GM21786 (cell line): ENCODE data around the gene NPEPPS.
"Not testable (repeated sequence)": the region's sequence is repeated elsewhere in the genome, so short reads cannot be mapped to it uniquely, and the experiment has no call there.

ENCODE experiments used
- ATAC-seq: cut with Tn5 transposase; IDR thresholded peaks from one replicate; pipeline ENCODE4 v1.9.1; 2021; ENCODE audit not compliant: unreplicated experiment

The NPEPPS gene

DNA sequence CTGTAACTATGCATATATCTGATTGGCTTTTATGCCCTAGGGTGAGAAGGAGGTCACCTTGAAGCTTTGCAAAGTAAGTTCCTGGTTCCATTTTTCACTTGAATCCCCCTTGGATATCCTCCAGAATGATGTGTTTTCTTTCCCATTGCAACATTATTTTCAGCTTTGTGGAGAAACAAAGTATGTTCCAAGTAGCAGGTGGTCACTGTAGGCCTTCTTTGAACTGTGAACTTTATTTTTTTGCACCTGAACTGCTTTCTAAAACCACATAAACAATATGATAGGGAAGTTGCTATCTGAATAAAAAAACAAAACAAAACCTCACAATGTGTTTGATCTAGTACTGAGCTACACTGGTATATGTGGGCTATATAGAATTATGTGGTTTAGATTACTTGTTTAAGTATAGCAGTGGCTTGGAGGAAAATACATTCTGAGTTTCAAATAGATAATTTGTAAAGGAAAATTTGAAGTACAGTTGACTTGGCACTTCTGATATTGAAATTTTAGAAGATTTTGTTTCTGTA is 29.7 kb downstream of the NPEPPS start:
- ATAC-seq = not testable (repeated sequence)

GRCh38 chr17:47561698-47562405 is 30.9 kb downstream of the NPEPPS start:
- ATAC-seq = not testable (repeated sequence)

GRCh38 chr17:47562406-47562705 is 31.4 kb downstream of the NPEPPS start:
- ATAC-seq = not testable (repeated sequence)

DNA sequence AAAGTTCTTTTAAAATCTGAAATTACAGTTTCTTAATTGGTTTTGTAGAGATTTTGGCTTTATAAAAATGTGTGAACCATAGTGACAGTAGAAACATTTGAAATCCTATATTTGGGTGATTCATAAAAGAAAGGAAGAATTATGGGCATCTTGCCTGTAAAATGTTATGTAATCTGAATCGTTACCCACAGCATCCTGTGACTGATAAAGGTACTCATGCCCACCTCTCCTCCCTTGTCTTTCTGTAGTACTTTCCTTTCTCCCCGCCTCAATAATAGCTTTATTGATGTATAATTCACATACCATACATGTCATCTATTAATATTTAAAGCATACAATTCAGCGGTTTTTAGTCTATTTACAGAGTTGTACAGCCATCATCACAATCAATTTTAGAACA is 36.4 kb downstream of the NPEPPS start:
- ATAC-seq = not testable (repeated sequence)

GRCh38 chr17:47572561-47572960 is 41.7 kb downstream of the NPEPPS start:
- not testable (repeated sequence) for ATAC-seq

GRCh38 chr17:47582416-47582815 is 51.5 kb downstream of the NPEPPS start:
- ATAC-seq = not testable (repeated sequence)

- not testable (repeated sequence) for ATAC-seq
Measured at GRCh38 chr17:47586378-47587055, 55.6 kb downstream of the NPEPPS start.

DNA sequence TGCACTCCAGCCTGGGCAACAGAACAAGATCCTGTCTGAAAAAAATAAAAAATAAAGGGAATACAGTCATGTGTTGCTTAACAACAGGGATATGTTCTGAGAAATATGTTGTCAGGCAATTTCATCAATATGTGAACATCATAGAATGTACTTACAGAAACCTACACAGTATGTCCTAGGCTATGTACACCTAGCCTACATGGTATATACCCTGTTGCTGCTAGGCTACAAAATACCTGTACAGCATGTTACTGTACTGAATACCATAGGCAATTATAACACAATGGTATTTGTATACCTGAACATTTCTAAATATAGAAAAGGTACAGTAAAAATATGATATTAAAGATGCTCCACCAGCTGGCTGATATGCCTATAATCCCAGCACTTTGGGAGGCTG is 62.6 kb downstream of the NPEPPS start:
- not testable (repeated sequence) for ATAC-seq

DNA sequence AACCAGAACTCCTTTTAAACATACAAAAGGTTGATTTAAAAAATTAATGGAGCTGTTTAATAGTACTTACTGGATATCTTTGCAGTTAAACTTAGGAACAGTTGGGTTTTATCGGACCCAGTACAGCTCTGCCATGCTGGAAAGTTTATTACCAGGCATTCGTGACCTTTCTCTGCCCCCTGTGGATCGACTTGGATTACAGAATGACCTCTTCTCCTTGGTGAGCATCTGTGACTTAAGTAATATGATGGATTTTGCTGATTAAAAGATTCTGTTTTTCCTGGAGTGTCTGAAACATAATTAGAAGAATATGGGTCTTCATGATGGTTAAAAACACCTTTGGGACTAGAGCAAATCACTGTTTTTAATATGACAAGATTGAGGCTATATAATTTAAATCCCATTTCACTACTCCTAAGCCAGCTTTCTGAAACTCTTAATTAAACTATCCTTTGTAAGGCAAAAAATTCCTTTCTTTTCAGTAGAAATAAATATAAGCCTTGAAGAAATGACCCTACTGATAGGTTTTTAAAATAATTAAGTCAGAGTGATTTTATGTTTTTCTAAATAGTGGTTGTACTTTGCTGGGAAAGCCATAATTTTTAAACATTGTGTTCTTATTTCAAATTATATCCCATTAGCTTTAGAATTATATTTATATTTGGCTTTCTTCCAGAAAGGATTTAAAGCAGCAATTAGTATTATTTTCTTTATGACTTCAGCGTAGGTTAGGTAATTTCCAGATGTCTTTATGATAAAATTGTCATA is 73.1 kb downstream of the NPEPPS start:
- no peak for ATAC-seq

- ATAC-seq = no peak
Measured at GRCh38 chr17:47604598-47604927, 73.7 kb downstream of the NPEPPS start.

GRCh38 chr17:47605011-47605410 is 74.1 kb downstream of the NPEPPS start:
- ATAC-seq = no peak

DNA sequence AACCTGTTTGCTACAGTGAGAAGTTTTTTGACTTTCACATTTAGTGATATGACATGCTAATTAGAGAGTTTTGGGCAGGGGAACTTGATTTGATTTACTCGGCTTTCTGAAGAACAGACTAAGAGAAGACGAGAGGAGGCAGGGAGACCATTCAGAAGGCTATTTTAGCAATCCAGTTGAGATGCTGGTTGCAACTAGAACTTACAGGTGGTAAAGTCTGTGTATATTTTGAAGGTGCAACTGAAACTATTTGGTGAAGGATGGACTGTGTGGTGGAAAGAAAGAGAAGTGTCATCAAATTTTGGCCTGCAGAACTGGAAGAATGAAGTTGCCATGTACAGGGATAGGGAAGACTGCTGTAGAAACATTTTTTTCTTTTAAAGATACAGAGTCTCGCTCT is 76.6 kb downstream of the NPEPPS start:
- ATAC-seq = no peak

DNA sequence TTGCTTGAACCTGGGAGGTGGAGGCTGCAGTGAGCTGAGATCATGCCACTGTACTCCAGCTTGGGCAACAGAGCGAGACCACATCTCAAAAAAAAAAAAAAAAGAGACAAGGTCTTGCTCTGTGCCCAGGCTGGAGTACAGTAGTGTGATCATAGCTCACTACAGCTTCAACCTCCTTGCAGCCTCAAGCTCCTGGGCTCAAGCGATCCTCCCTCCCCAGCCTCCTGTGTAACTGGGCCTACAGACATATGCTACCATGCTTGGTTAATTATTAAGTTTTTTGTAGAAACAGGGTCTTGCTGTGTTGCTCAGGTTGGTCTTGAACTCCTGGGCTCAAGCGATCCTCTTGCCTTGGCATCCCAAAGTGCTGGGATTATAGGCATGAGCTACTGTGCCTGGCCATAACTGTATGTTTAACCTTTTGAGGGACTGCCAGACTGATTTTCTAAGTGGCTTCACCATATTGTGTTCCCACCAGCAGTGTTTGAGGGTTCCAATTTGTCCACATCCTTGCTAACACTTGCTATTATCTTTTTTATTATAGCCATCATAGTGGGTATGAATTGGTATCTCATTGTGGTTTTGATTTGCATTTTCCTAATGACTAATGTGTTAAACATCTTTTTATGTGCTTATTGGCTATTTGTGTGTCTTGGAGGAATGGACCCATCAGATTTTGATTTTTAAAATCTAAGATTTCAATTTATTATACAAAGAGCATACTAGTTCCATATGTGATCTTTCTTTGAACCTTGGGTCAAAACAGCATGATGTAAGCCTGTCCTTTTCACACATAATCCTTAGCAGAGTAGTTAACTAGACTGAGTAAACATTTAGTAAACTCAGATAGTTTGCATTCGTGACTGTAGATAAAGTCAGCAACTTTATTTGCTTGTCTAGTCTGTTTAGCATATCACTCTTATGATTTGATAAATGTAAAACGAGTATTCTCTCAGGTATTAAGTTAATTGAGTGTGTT is 80.8 kb downstream of the NPEPPS start:
- ATAC-seq = no peak

GRCh38 chr17:47615766-47616424 is 85.0 kb downstream of the NPEPPS start:
- ATAC-seq = no peak

DNA sequence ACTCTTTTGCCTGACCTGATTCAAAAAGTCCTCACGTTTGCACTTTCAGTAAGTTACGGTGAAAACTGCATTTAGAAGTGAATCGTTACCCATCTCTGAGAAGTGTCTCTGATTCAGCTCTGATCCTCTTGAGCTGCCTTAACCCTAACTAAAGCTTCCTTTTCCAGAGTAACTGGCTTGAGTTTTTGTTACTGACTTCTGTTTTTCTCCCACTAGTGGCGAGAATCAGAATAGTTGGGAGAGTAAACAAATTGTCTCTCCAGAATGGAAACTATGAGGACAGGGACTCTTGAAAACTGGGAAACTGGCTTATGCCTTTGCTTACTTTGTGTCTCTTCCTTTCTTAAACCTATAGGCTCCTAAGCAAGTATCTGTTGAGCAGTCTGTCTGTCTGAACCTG is 87.5 kb downstream of the NPEPPS start:
- no peak for ATAC-seq

- ATAC-seq = no peak
Measured at GRCh38 chr17:47620503-47621245, 89.8 kb downstream of the NPEPPS start.

DNA sequence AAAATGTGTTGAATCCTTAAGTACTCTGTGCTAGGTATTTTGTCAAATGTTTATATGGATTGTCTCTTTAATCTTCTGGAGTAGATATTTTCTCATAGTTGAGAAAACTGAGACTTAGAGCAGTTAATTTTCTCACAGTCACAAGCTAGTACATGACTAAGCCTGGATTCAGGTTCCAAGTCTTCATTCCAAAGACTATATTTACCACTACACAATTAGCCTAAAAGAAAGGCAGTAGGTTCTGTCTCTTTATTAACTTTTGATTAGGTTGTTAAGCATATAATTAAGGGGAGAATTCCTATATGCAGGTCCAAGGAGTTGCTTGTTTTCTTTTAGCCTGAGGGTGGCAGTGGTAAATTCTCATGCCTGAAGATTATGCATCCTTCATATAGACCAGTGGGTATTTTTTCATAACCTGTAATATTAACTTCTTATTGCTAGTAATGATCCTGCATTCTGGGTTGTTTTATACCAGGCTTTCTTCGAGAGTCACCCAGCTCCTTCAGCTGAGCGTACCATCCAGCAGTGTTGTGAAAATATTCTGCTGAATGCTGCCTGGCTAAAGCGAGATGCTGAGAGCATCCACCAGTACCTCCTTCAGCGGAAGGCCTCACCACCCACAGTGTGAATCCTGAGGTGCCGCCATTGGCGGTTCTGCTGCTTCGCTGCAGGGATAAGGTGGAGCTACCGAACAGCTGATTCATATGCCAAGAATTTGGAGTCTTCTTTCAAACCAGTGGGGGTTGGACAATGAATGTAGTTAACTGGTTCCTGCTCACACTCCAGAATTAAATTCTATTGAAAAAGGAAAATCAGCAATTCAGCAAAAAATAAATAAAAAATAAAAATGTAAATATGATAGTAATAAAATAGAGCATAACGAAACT is 90.6 kb downstream of the NPEPPS start:
- no peak for ATAC-seq

DNA sequence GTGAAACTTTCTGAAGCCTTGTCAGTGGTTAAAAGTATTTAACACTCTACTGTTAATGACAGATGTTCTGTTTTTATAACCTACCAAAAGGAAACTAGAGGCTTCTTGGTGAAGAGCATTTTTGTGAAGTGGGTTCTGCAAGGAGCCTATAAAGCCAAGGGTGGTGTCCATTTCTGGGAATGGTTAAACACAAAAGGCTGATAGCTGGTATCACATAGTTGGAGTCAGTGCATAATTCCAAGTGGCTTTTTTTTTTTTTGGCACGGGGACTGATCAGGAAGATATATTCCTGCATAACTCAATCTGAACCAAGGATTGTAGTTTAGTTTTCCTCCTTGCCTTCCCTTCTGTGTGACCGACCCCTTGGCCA is 91.3 kb downstream of the NPEPPS start:
- no peak for ATAC-seq

DNA sequence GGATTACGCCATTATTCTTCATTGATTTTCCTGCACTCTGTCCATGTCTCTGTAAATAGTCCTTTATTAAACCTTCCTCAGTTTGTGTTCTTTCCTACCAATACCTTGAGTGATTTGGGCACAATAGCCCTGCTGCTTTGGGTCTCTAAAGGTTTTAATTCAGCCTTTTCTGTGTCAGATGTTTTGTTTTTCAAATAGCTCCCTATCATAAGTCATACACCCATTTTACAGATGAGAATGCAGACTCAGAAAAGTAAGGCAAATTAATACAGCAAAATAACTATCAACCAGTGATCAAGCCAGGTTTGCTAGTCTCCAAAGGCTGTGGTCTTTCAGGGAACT is 93.8 kb downstream of the NPEPPS start:
- ATAC-seq = no peak
